ENCODE measurements around the gene ATP2B1.

Gene ATP2B1

GRCh38 chr12:89597210-89597609 is 111.4 kb downstream of the ATP2B1 start:
- ATAC-seq (replicated peaks) (no peak), DNase-seq (no peak)
- Mint-ChIP-seq H3K27me3 (no peaks in the 10 kb centered on the region), H3K4me3 (no peak overlapping the region), H3K36me3 (peaks cover 28 to 36% of the 10 kb centered on the region in 2 donors), H3K27ac (no peak overlapping the region), H3K9me3 (no peaks in the 10 kb centered on the region), H3K4me1 (peaks cover 14 to 18% of the 10 kb centered on the region in 2 donors)

GRCh38 chr12:89593873-89594272 is 114.8 kb downstream of the ATP2B1 start:
- Mint-ChIP-seq H3K36me3 (peaks cover 33 to 47% of the 10 kb centered on the region in 2 donors), H3K27ac (no peak overlapping the region), H3K27me3 (no peaks in the 10 kb centered on the region), H3K9me3 (no peaks in the 10 kb centered on the region), H3K4me1 (peaks cover 9 to 10% of the 10 kb centered on the region in 2 donors), H3K4me3 (no peak overlapping the region)
- ATAC-seq (replicated peaks) (no peak), DNase-seq (no peak)

GRCh38 chr12:89593233-89593632 is 115.4 kb downstream of the ATP2B1 start:
- no peak for DNase-seq
- Mint-ChIP-seq H3K4me3 (no peak overlapping the region), H3K9me3 (no peaks in the 10 kb centered on the region), H3K27me3 (no peaks in the 10 kb centered on the region), H3K4me1 (peaks cover 3 to 4% of the 10 kb centered on the region in 2 donors), H3K36me3 (peaks cover 32 to 46% of the 10 kb centered on the region in 2 donors), H3K27ac (peak overlapping the region; percentile 43)
- no peak for ATAC-seq (replicated peaks)

GRCh38 chr12:89589753-89590152 is 118.9 kb downstream of the ATP2B1 start:
- Mint-ChIP-seq H3K27ac (no peak overlapping the region), H3K4me3 (no peak overlapping the region), H3K36me3 (peaks cover 32 to 60% of the 10 kb centered on the region in 2 donors), H3K4me1 (peaks cover 0 to 4% of the 10 kb centered on the region in 2 donors), H3K27me3 (no peaks in the 10 kb centered on the region), H3K9me3 (no peaks in the 10 kb centered on the region)
- DNase-seq = no peak
- ATAC-seq (replicated peaks) = no peak

- no peaks in the 10 kb centered on the region for H3K9me3 Mint-ChIP-seq
- H3K36me3 Mint-ChIP-seq = peaks cover 8 to 16% of the 10 kb centered on the region in 2 donors
- no peak overlapping the region for H3K27ac Mint-ChIP-seq
- ATAC-seq (replicated peaks) (no peak), DNase-seq (no peak)
- H3K27me3 Mint-ChIP-seq = no peaks in the 10 kb centered on the region
- H3K4me3 Mint-ChIP-seq = no peak overlapping the region
- H3K4me1 Mint-ChIP-seq = peaks cover 8 to 15% of the 10 kb centered on the region in 2 donors
Measured at GRCh38 chr12:89578499-89578898, 130.1 kb downstream of the ATP2B1 start.

GRCh38 chr12:89576572-89577220 is 131.9 kb downstream of the ATP2B1 start:
- H3K27me3 Mint-ChIP-seq = no peaks in the 10 kb centered on the region
- no peak overlapping the region for H3K4me3 Mint-ChIP-seq
- ATAC-seq (replicated peaks) = peak; percentile 64 to 67
- no peak for DNase-seq
- H3K36me3 Mint-ChIP-seq = peaks cover 3 to 12% of the 10 kb centered on the region in 2 donors
- H3K9me3 Mint-ChIP-seq = no peaks in the 10 kb centered on the region
- H3K27ac Mint-ChIP-seq = peak overlapping the region; percentile 1
- peaks cover 8 to 15% of the 10 kb centered on the region in 2 donors for H3K4me1 Mint-ChIP-seq

GRCh38 chr12:89575374-89575773 is 133.3 kb downstream of the ATP2B1 start:
- ATAC-seq (replicated peaks) (no peak), DNase-seq (no peak)
- no peak overlapping the region for H3K4me3 Mint-ChIP-seq
- no peaks in the 10 kb centered on the region for H3K9me3 Mint-ChIP-seq
- peaks cover 10 to 21% of the 10 kb centered on the region in 2 donors for H3K4me1 Mint-ChIP-seq
- H3K27ac Mint-ChIP-seq = no peak overlapping the region
- H3K27me3 Mint-ChIP-seq = no peaks in the 10 kb centered on the region
- peaks cover 0 to 4% of the 10 kb centered on the region in 2 donors for H3K36me3 Mint-ChIP-seq

GRCh38 chr12:89574736-89575208 is 133.9 kb downstream of the ATP2B1 start:
- H3K4me3 Mint-ChIP-seq = no peak overlapping the region
- H3K9me3 Mint-ChIP-seq = no peaks in the 10 kb centered on the region
- H3K4me1 Mint-ChIP-seq = peaks cover 10 to 21% of the 10 kb centered on the region in 2 donors
- ATAC-seq (replicated peaks) (peak; percentile 53 to 57), DNase-seq (no peak)
- peaks cover 0 to 7% of the 10 kb centered on the region in 2 donors for H3K36me3 Mint-ChIP-seq
- no peak overlapping the region for H3K27ac Mint-ChIP-seq
- no peaks in the 10 kb centered on the region for H3K27me3 Mint-ChIP-seq

- H3K36me3 Mint-ChIP-seq = peaks cover 0 to 7% of the 10 kb centered on the region in 2 donors
- H3K4me3 Mint-ChIP-seq = no peak overlapping the region
- H3K4me1 Mint-ChIP-seq = peaks cover 10 to 21% of the 10 kb centered on the region in 2 donors
- H3K27ac Mint-ChIP-seq = no peak overlapping the region
- ATAC-seq (replicated peaks) = no peak
- DNase-seq = no peak
- H3K9me3 Mint-ChIP-seq = no peaks in the 10 kb centered on the region
- H3K27me3 Mint-ChIP-seq = no peaks in the 10 kb centered on the region
Measured at GRCh38 chr12:89573051-89573810, 135.4 kb downstream of the ATP2B1 start.

GRCh38 chr12:89571491-89572195 is 137.0 kb downstream of the ATP2B1 start:
- H3K4me3 Mint-ChIP-seq = no peak overlapping the region
- ATAC-seq (replicated peaks) = peak in 1 of 2 donors; percentile 44

GRCh38 chr12:89568484-89568883 is 140.2 kb downstream of the ATP2B1 start:
- Mint-ChIP-seq H3K27me3 (no peaks in the 10 kb centered on the region), H3K9me3 (no peaks in the 10 kb centered on the region), H3K27ac (no peak overlapping the region), H3K36me3 (peaks cover 0 to 17% of the 10 kb centered on the region in 2 donors), H3K4me3 (no peak overlapping the region), H3K4me1 (peaks cover 4 to 13% of the 10 kb centered on the region in 2 donors)
- no peak for DNase-seq
- ATAC-seq (replicated peaks) = no peak

More at GRCh38 chr12:89571491-89572195, 137.0 kb downstream of the ATP2B1 start:
- H3K27me3 Mint-ChIP-seq = no peaks in the 10 kb centered on the region
- no peaks in the 10 kb centered on the region for H3K9me3 Mint-ChIP-seq
- no peak for DNase-seq
- H3K36me3 Mint-ChIP-seq = peaks cover 0 to 14% of the 10 kb centered on the region in 2 donors
- no peak overlapping the region for H3K27ac Mint-ChIP-seq
- peaks cover 8 to 16% of the 10 kb centered on the region in 2 donors for H3K4me1 Mint-ChIP-seq

GRCh38 chr12:89567691-89568239 is 140.9 kb downstream of the ATP2B1 start:
- Mint-ChIP-seq H3K4me3 (no peak overlapping the region), H3K4me1 (peaks cover 4 to 13% of the 10 kb centered on the region in 2 donors), H3K27me3 (no peaks in the 10 kb centered on the region), H3K36me3 (peaks cover 0 to 23% of the 10 kb centered on the region in 2 donors), H3K27ac (no peak overlapping the region), H3K9me3 (no peaks in the 10 kb centered on the region)
- ATAC-seq (replicated peaks) (no peak), DNase-seq (no peak)

- Mint-ChIP-seq H3K27ac (no peak overlapping the region), H3K9me3 (no peaks in the 10 kb centered on the region), H3K27me3 (no peaks in the 10 kb centered on the region), H3K4me1 (peaks cover 4 to 12% of the 10 kb centered on the region in 2 donors), H3K36me3 (peaks cover 0 to 21% of the 10 kb centered on the region in 2 donors), H3K4me3 (no peak overlapping the region)
- DNase-seq (no peak), ATAC-seq (replicated peaks) (peak; percentile 43 to 62)
Measured at GRCh38 chr12:89566615-89567014, 142.0 kb downstream of the ATP2B1 start.

- no peak overlapping the region for H3K27ac Mint-ChIP-seq
- no peaks in the 10 kb centered on the region for H3K27me3 Mint-ChIP-seq
- H3K4me1 Mint-ChIP-seq = peaks cover 2 to 6% of the 10 kb centered on the region in 2 donors
- DNase-seq (no peak), ATAC-seq (replicated peaks) (no peak)
- no peak overlapping the region for H3K4me3 Mint-ChIP-seq
- H3K9me3 Mint-ChIP-seq = no peaks in the 10 kb centered on the region
- H3K36me3 Mint-ChIP-seq = peaks cover 0 to 18% of the 10 kb centered on the region in 2 donors
Measured at GRCh38 chr12:89565002-89565401, 143.6 kb downstream of the ATP2B1 start.
